HG02981 (cell line): ENCODE data around the gene AADAT.

Experiments
- ATAC-seq: cut with Tn5 transposase; IDR thresholded peaks from one replicate; pipeline ENCODE4 v1.9.1; 2021; ENCODE audit warnings: mild to moderate bottlenecking, moderate library complexity; ENCODE audit not compliant: unreplicated experiment

Gene AADAT

DNA sequence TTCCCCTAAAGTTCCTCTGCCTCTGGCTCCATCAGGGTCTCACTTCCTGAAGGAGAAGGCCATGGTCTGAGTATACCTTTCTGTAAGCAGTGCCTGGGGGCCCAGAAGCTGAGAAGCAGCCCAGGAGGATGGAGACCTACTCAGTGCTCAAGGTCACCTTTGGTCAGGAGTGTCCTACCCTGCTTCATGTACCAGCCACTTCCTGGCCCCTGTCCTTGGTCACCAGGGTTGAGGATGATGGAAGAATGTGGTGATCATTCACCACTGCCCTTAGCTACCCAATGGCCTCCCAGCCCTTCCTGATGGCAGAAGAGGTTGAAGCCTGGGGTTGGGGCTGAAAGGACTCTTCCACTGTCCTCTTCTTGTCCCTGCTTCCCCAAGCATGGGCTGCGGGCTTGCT lies 54.5 kb downstream of the AADAT start:
- ATAC-seq, result no peak

GRCh38 chr4:170033999-170034398 lies 55.8 kb downstream of the AADAT start:
- ATAC-seq, result no peak

- ATAC-seq, result no peak
These were observed 59.6 kb downstream of the AADAT start for GRCh38 chr4:170030121-170030520.

GRCh38 chr4:170027181-170027829 lies 62.5 kb downstream of the AADAT start:
- peak; percentile 63 for ATAC-seq

DNA sequence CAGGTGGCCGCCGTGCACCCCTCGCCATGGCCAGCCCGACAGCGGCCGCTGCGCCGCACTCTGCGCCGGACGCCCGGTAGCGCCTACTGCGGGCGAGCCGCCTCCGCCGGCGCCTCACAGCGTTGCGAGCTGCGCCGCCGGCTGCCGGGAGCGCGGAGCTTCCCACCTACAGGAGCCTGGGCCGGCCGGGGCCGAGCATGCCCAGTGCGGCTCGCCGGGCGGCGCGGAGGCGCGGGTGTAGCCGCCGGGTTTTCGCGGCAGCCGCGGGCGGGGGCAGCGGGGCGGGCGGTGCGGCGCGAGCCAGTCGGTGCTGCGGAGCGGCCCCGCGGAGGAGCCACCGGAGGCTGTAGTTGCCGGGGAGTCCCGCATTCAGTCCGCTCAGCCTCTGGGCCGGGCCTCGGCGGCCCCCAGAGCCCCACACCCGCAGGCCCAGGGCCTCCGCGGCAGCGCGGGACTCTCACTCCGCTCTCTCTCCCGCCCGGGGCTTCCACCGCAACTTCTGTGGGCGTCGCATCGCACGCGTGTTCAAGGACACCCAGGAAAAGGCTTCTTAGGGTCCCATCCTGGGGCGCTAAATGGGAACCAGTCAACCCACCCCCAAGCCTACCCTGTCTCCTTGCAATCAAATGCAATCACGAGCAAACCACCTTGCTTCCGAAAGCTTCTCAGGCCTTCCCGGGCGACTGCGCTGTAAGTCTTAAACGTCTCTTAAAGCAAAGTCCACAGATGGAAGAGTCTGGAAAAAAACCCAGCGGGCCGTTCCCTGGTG lies 63.3 kb downstream of the AADAT start, which contains the start of gene MFAP3L:
TSS of gene MFAP3L (minus strand) at position 143 of the 769 bp plus-strand sequence. CDS start 20,518 bp downstream, outside the sequence.
- ATAC-seq, result peak; percentile 87

GRCh38 chr4:170025523-170026252 lies 64.1 kb downstream of the AADAT start:
- no peak for ATAC-seq

- ATAC-seq, result no peak
These were observed 67.5 kb downstream of the AADAT start for GRCh38 chr4:170022211-170022610.

DNA sequence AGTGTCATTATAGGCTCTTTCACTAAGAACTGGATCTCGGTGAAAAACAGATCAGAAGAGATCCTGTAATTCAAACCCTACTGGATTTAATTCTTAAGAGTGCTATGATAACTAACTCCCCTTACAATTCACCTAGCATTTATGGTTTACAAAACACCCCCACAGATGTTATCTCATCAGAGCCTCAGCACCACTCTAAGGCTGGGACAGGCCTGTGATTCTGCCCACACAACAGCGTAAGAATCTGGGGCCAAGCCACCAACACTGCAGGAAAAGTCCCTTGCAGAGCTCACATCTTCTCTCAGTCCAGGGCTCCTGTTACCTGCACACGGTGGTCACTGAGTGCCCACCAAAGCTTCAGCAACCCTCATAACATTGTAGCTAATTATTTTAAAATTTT lies 72.5 kb downstream of the AADAT start:
- ATAC-seq, result no peak

DNA sequence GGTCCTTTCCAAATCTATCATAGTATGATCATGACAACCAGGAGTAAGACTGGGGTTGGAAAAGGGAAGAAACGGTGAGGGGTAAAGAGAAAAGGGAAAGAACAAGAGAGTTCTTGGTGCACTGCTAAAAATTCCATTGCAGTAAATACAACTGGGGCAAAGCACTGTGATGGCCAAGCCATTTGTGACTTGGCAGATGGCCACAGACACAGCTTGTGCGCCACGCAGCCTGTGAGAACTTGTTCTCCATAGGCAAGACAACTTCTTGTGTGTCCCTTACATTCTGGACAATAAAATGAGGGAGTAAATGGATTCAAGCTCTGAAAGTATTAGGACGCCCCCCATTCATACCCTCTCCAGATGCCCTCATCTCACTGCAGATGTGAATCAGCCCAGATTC lies 74.5 kb downstream of the AADAT start:
- ATAC-seq, result no peak

DNA sequence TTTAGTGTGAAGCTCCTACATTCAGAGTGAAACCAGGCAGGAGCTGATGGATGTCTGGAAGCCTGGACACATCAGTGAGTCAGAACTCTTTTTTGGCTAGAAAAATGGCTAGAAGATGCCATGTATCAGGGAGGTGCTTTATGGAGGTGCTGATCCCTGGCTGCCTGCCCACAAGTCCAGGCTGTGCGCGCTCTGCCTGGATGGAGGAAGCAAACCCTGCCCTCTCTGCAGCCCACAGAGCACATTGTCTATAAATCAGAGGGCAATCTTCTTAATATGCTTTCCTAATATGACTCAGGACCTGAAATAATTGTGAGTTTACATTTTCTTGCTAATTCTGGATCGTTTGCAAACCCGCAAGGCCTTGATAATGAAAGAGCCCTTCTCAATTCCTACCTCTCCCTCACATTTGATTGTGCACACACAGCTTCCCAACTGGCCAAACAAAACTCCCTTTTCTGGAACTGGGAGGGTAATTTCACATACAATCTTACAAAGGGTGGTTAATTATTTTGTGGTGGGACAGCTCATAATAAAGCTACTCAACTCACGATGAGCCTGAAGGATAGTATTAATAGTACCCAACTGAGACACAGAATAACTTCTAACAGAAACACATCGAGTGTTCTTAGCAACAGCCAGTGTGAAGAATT lies 75.3 kb downstream of the AADAT start:
- ATAC-seq, result no peak

GRCh38 chr4:170012629-170012958 lies 77.2 kb downstream of the AADAT start:
- ATAC-seq, result no peak

DNA sequence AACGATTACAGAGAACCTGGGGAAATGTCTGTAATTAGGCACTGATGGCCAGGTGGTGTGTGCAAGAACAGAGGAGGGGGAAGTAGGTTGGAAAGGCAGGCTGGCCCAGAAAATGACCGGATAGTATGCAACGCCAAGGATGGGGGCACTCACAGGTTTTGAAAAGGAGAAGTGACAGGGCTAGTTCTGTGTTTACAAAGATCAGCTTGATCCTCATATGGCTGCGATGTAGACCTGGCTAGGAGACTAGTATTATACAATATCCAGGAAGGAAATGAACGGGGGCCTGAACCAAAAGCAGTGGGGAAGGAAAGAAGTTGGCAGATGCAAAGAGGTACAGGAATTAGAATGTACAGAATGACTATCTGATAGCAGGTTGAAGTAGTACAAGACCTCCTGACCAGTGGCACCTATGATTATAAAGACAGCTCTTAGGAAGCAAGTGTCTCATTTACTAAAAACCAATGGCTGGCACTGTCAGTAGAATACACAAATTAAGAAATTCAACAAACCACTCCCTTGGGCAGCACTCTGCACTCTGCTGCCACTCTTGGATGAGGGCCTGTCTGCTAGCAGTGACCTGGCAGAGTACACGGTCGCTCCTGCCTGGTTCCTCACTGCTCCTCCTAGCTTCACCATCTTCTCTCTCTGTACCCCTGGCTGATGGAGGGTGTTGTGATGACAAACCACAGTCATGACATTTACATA lies 77.7 kb downstream of the AADAT start:
- ATAC-seq, result no peak
